Activated CD8-positive, alpha-beta memory T cell treated with anti-CD3 and anti-CD28 coated beads for 24 hours (primary cell): ENCODE measurements around the gene SAMHD1.
"Not testable (repeated sequence)": the region's sequence is repeated elsewhere in the genome, so short reads cannot be mapped to it uniquely, and the experiment has no call there.

ENCODE experiments used
- DNase-seq: peaks from one replicate; pipeline ENCODE4 v3.0.0-alpha.2; 2020

The SAMHD1 gene

GRCh38 chr20:36951979-36952738 is 651 bp upstream of the SAMHD1 start:
- DNase-seq: no peak

- no peak for DNase-seq
These were observed 902 bp downstream of the SAMHD1 start for GRCh38 chr20:36950414-36951197.

- peak; percentile 24 for DNase-seq
These were observed 10.1 kb downstream of the SAMHD1 start for GRCh38 chr20:36941401-36941835.

GRCh38 chr20:36937402-36937770 is 14.1 kb downstream of the SAMHD1 start:
- no peak for DNase-seq

GRCh38 chr20:36936761-36937401 is 14.6 kb downstream of the SAMHD1 start:
- not testable (repeated sequence) for DNase-seq

GRCh38 chr20:36936341-36936740 is 15.2 kb downstream of the SAMHD1 start:
- DNase-seq: peak; percentile 37

GRCh38 chr20:36933571-36933970 is 17.9 kb downstream of the SAMHD1 start:
- peak; percentile 33 for DNase-seq

GRCh38 chr20:36932476-36933426 is 18.8 kb downstream of the SAMHD1 start:
- DNase-seq: peak; percentile 42

- DNase-seq: peak; percentile 15
These were observed 19.4 kb downstream of the SAMHD1 start for GRCh38 chr20:36932067-36932466.

GRCh38 chr20:36929691-36930090 is 21.8 kb downstream of the SAMHD1 start:
- peak; percentile 7 for DNase-seq

- no peak for DNase-seq
These were observed 22.2 kb downstream of the SAMHD1 start for GRCh38 chr20:36929290-36929689.

GRCh38 chr20:36927704-36928103 is 23.8 kb downstream of the SAMHD1 start:
- DNase-seq: peak; percentile 28

- no peak for DNase-seq
These were observed 24.8 kb downstream of the SAMHD1 start for GRCh38 chr20:36926653-36927200.

- peak; percentile 13 for DNase-seq
These were observed 26.3 kb downstream of the SAMHD1 start for GRCh38 chr20:36925234-36925633.

- DNase-seq: peak; percentile 1
These were observed 27.1 kb downstream of the SAMHD1 start for GRCh38 chr20:36924167-36925045.

GRCh38 chr20:36920334-36920730 is 31.2 kb downstream of the SAMHD1 start:
- no peak for DNase-seq

GRCh38 chr20:36919715-36920333 is 31.7 kb downstream of the SAMHD1 start:
- DNase-seq: peak; percentile 3

GRCh38 chr20:36917943-36918342 is 33.6 kb downstream of the SAMHD1 start:
- no peak for DNase-seq

GRCh38 chr20:36917240-36917639 is 34.3 kb downstream of the SAMHD1 start:
- peak; percentile 3 for DNase-seq

GRCh38 chr20:36916199-36916598 is 35.3 kb downstream of the SAMHD1 start:
- no peak for DNase-seq

- DNase-seq: no peak
These were observed 42.9 kb downstream of the SAMHD1 start for GRCh38 chr20:36908603-36909002.
